HG02973 (cell line): Measurements from ENCODE around the gene RIPPLY3.
"Not testable (repeated sequence)": the region's sequence is repeated elsewhere in the genome, so short reads cannot be mapped to it uniquely, and the experiment has no call there.

Source experiments
- ATAC-seq: cut with Tn5 transposase; IDR thresholded peaks from one replicate; pipeline ENCODE4 v1.9.1; 2021; ENCODE audit warnings: moderate library complexity; ENCODE audit not compliant: unreplicated experiment

Gene RIPPLY3

GRCh38 chr21:36980280-36981048 lies 26.0 kb upstream of the RIPPLY3 start:
- ATAC-seq = no peak

GRCh38 chr21:36981049-36981391 lies 25.5 kb upstream of the RIPPLY3 start:
- no peak for ATAC-seq

- ATAC-seq = no peak
These were observed 24.4 kb upstream of the RIPPLY3 start for GRCh38 chr21:36981977-36982700.

GRCh38 chr21:36985751-36986594 lies 20.5 kb upstream of the RIPPLY3 start:
- no peak for ATAC-seq

- no peak for ATAC-seq
These were observed 18.7 kb upstream of the RIPPLY3 start for GRCh38 chr21:36987845-36988244.

GRCh38 chr21:36988536-36988935 lies 18.0 kb upstream of the RIPPLY3 start:
- ATAC-seq = no peak

GRCh38 chr21:36989199-36989698 lies 17.3 kb upstream of the RIPPLY3 start:
- not testable (repeated sequence) for ATAC-seq

DNA sequence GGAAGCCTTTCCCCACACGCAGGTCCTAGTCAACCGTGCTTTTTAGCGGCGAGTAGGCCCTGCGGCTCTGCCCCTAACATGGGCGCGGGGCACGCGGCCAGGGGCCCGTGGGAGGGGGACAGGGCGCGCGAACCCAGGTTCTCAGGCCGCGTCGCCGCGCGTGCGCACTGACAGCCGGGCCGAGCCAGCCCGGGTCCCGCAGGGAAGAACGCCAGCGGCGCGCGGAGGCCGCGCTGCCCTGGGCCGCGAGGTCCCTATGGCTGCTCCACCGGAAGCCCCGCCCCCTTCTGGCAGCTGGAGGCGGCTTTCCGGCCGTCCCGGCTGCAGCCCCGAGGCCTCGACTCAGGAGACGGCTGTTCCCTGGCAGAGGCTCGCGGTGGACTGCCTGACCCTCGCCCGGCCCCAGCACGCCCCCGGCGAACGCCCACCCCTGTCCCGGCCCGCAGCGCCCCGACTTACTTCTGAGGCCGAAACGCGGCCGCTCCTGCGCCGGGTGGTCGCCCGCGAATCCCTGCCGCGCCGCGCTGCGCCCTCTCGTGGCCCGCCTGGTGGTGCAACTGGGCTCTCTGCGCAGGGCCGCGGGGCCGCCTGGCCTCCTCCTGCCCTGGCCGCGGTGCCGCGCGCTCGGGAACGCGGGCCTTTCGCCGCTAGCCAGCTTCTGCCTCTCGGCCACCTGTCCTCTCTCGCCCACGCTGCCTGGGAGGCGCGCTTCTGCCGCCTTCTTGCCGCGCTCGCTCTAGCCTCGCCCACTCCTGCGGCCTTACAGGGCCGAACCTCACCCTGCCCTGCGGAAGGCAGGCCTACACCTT lies 16.6 kb upstream of the RIPPLY3 start:
- ATAC-seq = peak; percentile 81

DNA sequence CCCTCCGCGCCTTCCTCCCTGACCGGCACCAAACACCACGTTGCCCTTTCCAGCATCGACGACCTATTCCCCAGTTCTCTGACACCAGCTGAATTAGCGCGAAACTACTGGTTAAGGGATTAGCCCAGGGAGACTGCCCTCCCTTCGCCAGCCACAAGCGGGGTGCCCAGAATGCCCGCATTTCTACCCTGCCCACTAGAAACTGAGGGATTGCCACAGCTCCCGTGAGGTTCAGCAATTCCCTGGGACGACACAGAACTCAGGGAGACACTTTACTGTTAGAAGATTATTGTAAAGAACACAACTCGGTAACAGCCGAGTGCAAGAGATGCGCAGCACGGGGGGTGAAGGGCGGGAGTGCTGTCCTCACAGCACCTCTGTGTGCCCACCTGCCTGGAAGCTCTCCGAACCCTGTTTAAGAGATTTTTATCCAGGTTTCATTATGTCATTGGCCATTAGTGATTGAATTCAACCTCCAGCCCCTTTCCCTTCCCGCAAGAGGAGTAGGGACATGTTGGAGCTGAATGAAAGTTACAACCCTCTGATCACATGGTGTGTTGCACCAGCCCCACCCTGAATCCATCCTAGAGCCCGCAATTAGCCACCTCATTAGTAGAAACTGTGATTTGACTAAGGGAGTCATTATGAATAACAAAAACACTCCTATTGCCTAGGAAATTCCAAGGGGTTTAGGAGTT lies 15.8 kb upstream of the RIPPLY3 start:
- no peak for ATAC-seq

DNA sequence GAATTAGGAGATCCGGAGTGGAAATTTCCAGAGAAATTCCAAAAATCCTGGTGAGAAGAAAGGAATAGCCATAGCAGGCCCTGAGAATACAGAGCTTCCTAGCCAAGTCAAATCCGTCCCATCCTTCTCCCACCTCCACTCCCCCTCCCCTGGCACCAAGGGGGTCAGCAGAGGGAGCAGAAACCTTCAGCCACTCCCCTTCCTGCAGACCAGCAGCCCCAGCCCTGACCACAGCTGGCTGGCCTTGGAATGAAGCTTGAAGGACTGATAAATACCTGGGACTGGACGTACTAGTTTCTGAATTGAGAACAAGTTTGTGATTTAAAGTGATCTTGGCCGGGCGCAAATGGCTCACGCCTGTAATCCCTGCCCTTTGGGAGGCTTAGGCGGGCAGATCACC lies 13.8 kb upstream of the RIPPLY3 start:
- no peak for ATAC-seq

- no peak for ATAC-seq
These were observed 11.9 kb upstream of the RIPPLY3 start for GRCh38 chr21:36994501-36995158.

DNA sequence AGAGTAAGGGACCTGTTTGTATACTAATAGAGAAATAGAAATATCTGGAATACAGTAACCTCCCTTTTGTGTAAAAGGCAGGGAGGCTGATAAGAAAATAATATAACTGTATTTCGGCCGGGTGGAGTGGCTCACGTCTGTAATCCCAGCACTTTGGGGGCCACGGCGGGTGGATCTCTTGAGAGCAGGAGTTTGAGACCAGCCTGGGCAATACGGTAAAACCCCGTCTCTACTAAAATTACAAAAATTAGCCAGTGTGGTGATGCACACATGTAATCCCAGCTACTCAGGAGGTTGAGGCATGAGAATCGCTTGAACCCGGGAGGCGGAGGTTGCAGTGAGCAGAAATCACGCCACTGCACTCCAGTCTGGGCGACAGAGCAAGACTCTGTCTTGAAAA lies 11.2 kb upstream of the RIPPLY3 start:
- not testable (repeated sequence) for ATAC-seq

- no peak for ATAC-seq
These were observed 7.2 kb upstream of the RIPPLY3 start for GRCh38 chr21:36999131-36999898.

GRCh38 chr21:37000381-37000780 lies 6.1 kb upstream of the RIPPLY3 start:
- no peak for ATAC-seq

DNA sequence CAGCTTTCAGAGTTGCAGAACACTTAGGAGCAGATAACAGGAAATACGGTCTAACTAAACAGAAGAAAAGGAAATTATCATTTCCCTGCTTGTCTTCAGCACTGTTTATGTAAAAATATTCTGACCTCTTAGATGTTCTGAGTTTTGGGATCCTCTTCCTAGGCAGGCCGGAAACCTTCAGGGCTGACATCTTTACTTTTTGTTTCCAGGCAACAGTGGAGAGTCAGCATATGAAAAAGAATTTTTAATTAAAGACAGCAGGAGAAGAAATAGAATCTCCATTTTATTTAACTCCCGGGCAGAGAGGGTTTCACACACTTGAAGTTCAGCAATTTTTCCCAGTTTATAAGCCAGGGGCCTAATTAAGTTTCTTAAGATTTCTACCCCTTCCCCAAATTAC lies 5.1 kb upstream of the RIPPLY3 start:
- ATAC-seq = no peak

DNA sequence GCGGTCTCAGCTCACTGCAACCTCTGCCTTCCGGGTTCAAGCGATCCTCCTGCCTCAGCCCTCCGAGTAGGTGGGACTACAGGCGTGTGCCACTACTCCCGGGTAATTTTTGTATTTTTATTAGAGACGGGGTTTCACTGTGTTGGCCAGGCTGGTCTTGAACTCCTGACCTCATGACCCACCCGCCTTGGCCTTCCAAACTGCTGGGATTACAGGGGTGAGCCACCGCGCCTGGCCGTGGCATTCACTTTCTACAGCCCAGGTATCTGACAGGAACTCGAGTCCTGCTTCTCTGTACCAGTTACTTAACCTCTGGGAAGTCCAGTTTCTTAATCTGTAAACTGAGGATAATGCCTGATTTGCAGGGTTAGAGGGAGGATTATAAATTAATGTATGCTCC lies 3.7 kb upstream of the RIPPLY3 start:
- not testable (repeated sequence) for ATAC-seq

GRCh38 chr21:37003917-37004316 lies 2.6 kb upstream of the RIPPLY3 start:
- not testable (repeated sequence) for ATAC-seq

DNA sequence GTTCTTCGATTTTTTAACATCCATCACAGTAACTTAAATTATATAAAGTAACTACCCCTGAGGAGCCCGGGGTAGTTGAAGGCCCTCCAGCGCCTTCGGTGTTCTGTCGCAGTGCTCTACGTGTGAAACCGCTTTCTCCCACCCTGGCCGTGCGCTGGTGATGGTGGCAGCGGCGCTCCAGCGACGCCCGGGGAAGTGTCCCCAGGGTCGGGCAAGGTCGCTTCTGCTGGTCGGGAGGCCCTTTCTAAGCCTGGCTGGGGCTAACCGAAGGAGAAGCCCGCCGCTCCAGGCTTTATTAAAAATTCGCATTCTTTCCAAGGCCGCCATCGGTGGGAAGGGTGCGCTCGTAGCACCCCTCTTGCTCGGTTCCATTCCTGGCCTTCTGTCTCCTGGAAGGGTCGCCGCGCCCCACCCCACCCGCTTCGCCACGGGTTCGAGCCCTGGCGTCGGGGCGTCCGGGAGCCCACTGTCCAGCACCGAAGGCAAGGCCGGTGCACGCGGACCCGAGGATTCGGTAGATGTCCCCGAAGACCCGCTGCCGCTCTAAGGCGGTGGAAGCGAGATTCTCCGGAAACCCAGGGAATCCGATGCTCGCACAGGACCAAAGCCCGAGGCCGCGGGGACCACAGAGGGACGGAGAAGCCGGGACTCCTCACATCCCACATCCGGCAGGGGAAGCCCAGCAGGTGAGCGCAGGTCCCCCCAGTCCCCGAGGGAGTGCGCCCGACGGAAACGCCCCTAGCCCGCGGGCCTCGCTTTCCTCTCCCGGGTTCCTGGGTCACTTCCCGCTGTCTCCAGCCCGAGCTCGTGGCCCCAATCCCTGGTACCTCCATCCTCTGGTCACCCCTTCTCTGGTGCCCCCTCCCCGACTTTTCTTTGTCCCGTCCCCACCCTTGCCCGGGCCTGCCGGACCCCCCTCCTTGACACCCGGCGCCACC lies 685 bp upstream of the RIPPLY3 start:
- no peak for ATAC-seq
